Hematopoietic multipotent progenitor cell treated with erythropoietin and hydrocortisone succinate and interleukin-3 and kit ligand, for 8 days (in vitro differentiated cells): ENCODE measurements around the gene NIF3L1.
"Not testable (repeated sequence)": the region's sequence is repeated elsewhere in the genome, so short reads cannot be mapped to it uniquely, and the experiment has no call there.

ENCODE experiments used
- DNase-seq: peaks from one replicate; pipeline ENCODE4 v3.0.0-alpha.2; 2015

NIF3L1 gene

DNA sequence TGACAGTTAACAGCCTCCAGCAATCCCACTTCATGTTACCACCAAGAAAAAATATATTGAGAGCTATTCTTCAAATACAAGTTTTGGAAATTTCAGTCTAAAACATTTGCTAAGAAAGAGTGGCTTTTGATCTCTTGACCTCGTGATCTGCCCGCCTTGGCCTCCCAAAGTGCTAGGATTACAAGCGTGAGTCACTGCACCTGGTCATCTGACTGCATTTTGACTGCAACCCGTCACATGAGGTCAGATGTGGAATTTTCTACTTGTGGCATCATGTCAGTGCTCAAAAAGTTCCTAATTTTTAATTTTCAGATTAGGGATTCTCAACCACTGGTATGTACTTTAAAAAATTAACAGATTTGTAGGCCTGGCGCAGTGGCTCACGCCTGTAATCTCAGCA, 15.6 kb upstream of the NIF3L1 start:
- no peak for DNase-seq

DNA sequence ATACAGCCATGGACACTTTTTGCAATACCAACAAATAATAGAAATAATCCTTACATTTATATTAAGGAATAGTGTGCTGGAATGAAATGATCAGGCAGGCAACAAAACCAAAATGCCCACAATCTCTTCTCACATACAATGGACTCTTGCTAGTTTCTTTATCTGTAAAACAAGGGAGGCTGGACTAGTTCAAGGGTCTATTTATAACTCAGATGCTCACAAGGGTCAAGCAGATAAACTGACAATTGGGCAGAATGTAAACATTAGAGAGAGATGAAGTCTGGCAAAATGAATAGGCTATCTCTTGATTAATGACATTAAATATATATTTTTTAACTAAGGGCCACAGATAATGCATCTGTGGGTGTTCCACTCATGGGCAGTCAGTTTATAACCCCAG, 11.7 kb upstream of the NIF3L1 start:
- DNase-seq = peak; percentile 60

DNA sequence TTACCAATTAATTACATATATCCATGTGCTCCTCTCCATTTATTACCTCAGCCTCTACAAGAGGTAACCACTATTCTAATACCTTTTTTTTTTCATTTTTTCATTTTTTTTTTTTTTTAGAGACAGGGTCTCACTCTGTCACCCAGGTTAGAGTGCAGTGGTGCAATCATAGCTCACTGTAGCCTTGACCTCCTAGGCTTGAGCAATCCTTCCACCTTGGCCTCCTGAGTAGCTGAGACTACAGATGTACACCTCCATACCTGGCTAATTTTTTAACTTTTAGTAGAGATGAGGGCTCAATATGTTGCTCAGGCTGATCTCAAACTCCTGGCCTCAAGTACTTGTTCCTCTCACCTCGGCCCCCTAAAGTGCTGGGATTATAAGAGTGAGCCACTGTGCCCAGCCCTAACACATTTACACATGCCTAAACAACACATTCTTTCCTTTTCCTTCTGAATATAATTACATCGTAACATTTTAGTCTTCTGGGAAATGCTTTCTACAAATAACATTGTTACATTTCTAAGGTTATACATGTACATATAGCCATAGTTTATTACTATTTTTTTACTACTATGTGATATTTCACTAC, 10.8 kb upstream of the NIF3L1 start:
- DNase-seq = no peak

DNA sequence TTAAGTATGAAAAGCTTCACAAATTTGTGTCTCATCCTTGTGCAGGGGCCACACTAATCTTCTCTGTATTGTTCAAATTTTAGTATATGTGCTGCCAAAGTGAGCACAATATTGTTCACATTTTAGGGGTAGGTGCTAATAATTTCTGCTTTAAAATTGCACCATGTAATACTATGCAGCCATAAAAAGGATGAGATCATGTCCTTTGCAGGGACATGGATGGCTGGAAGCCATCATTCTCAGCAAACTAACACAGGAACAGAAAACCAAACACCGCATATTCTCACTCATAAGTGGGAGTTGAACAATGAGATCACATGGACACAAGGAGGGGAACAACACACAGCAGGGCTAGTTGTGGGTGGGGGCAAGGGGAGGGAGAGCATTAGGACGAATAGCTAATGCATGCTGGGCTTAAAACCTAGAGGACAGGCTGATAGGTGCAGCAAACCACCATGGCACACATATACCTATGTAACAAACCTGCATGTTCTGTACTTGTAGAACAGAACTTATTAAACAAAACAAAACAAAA, 7.4 kb upstream of the NIF3L1 start:
- not testable (repeated sequence) for DNase-seq

DNA sequence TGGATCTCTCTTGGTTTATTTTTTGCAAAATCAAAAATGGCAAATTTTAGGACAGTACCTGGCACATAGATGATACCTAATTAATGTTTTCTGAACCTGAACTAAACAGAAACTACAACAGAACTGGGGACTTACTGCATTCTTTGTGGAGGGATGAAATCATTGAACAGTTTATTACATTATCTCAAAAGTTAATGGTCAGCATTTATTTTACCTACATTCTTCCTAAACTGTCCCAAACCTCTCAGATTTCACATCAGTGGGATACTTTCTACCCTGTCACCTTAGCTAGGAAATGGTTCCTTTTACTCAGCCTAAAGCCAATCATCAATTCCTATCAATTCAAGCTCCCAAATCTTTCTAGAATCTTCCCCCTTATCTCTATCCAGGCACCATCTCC, 10.3 kb downstream of the NIF3L1 start:
- no peak for DNase-seq

DNA sequence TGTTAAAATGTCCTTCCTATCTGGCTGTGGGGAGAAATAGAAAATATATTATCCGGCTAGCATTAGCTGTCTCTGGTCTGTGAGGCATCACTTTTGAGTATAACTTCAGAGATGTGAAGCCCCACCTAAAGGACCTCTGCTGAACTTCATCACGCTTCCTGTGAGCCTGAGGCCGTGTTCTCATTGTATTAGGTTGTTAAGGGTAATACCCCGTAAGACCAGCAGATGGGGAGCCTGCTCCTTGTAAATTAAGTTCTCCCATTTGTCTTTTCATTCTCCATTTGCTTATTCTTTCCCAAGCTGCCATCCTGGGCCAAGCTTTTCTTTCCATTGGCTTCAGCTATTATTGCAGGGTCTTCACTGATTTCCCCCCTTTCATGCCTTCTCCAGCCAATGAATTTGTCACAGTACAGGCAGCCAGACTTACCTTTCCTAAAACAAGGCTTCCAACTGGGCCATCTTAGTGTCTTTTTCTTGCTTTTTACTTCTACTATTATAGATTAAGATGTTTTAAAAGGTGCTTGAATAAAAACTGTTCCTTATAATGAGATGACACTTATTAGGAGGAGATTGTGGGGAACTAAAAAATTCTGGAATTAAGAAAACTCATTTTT, 12.4 kb downstream of the NIF3L1 start:
- DNase-seq = peak; percentile 94

DNA sequence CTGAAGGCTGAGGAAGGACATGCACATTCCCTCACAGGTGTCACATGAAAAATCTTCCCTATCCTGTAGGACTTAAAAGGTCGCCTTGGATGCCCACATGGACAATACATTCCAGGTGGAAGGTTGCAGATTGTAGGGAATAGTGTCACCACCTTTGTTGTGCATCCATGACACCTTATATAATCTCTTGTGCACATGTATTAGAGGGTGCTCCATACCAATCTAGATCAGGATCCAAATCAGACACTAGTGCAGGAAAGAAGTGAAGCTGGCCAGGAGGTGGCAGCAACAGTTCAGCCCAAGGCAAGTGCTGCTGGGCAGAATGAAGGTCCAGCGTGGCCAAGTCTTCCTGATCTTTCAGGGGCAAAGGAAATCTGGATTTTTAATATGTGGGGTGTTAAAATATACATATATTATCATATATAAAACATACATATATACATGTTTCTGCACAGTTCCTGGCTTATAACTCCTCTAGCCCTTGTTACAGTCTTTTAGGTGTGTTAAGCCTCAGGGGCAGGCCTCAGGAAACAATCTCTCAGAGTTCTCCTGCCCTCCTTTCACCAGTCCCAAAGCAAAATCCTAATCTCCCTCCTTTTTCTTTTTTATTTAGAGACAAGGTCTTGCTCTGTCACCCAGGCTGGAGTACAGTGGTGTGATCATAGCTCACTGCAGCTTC, 16.6 kb downstream of the NIF3L1 start:
- DNase-seq = peak; percentile 82

DNA sequence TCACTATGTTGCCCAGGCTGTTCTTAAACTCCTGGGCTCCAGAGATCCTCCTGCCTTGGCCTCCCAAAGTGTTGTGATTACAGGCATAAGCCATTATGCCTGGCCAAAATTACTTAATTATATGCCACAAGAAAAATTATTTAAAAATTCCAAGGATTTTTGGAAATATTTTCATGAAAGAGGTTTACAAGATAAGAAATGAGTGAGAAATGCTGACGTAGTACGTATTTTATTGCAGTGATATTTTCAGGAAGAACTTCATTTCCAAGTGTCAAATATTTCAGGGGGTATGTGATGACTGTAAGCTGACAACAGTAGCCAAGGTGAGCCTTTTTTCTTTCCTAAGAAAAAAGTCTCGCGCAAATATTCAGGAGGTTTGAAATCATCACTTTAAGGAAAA, 20.8 kb downstream of the NIF3L1 start:
- no peak for DNase-seq

DNA sequence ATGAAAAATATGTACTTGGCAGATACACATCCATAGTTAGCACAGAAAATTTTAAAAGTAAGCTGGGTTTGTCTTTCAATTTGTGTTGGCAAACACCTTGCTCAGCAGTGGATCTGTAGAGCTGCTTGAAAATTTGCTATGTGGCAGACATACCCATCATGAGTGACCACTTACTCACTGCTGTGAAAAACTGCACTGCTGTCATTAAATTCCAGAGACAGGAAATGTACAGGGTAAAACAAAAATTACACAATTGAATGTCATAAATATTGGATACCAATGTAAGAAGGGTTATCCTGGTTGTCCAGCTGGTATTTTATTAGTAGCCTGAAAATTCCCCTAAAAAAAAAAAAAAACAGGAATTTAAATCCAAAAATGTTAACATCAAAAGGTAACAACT, 24.5 kb downstream of the NIF3L1 start:
- no peak for DNase-seq

DNA sequence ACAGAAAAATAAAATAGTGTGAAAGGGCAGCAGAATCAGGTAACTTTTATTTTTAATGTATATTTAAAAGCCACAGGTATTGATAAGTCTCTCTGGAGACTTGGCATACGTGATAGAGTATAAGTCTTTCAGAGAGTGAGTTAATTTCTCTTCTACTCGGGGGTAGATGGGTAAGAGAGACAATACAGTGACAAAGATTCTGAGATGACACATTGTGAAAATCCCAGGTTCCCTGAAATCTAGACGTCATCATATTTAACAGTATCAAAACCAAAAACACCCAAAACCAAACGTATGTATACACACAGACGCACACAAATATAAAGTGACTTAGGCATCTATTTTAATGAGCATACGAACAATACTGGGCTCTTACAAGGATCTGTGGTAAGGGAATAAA, 33.3 kb downstream of the NIF3L1 start:
- DNase-seq = no peak

DNA sequence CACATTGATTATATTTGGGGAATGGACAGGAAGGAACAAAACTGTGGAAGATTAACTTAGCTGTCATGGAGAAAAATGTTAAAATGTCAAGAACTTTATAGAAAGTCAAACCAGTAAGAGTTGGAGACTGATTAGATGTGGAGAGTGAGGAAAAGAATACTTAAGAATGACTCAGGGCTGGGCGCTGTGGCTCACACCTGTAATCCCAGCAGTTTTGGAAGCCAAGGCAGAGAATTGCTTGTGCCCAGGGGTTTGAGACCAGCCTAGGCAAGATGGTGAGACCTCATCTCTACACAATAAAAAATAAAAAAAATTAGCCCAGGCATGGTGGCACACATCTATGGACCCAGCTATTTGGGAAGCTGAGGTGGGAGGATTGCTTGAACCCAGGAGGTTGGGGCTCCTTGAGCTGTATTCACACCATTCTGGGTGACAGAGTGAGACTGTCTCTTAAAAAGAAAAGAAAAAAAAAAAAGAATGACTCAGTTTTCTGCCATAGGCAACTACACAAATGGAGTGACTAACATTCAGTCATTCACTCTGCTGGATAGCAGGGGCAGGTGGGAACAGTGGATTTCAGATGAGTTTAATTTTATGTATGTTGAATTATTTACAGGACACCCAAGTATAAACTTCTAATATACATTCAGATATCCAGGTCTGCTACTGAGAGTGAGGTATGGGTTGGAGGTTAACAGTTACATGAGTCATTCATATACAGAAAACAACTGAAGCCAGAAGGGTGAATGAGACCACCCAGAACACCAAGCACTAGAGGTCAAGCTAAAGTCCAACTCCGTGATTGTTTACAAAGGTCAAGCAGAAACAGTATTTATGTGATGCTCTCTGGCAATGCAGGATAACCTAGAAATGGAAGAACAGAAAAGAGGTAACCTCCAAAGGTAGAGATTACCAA, 40.4 kb downstream of the NIF3L1 start:
- no peak for DNase-seq

DNA sequence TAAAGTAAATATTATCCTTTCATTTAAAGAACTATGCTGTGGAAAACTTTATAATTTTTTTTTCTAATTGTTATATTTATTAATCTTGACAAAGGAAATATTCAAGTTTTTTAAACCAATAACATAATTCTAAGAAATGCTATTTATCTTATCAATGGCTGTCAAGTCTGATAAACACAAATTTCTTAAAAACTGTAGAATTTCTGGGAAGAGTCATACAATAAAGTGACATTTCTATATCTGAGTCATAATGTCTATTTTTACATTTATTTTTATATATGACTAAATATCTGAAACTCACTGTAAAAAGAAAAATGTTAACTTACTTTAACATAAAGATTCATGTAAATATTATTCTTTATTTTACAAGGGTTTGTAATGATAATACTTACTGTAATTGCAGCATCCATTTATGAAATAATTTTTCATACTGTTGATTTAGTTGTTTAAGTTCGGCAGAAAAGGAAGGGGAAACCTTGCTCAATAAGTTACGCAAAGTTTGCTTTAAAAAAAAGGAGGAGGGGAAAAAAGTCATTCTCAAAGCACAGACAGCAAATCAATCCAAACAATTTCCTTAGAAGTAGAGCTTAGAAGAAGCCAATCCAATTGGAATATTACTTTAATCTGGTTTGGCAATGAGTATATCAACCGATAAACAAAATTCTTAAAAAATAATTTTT, 41.9 kb downstream of the NIF3L1 start:
- DNase-seq = peak; percentile 67

DNA sequence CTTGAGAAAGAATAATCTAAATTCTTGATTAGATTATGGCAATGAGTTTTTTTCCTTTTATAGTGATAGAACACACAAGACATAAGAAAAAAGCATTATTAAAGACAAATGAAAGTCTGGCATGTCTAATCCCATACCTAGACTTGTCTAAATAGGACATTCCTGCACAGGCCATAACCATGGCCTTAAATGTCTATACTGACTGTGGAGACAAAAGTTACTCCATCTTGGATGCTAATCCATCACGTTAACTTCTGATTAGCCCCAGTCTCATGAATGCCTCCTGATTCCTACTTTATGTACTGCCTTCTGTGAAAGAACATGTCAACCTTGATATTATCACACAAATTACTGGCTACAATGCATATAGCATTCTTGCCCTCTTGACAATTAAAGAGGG, 50.7 kb downstream of the NIF3L1 start:
- no peak for DNase-seq

DNA sequence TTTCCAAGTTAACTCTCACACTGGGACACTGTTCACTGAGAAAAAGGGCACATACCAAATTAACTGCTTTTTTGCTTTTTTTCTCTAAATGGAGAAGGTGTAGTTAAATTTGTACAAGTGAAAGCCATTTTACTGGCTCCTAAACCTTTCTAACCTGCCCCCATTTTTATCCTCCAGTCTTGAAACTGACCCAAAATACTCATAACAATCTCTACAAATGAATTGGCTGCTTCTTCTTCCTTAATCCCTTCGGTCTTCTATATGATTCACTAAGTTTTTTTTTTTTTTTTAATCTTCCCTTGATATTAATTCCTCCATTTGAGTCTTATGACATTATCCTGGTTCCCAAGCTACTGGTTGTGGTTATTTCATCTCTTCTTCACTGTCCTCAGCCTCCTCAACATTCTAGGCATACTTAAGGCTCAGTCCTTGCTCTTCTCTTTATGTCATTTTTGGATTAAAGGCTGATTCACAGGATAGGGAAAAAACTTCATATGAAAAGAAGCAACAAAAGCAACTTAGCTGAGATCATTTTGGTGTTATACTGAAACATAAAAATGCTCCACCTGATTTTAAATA, 54.4 kb downstream of the NIF3L1 start:
- DNase-seq = no peak

DNA sequence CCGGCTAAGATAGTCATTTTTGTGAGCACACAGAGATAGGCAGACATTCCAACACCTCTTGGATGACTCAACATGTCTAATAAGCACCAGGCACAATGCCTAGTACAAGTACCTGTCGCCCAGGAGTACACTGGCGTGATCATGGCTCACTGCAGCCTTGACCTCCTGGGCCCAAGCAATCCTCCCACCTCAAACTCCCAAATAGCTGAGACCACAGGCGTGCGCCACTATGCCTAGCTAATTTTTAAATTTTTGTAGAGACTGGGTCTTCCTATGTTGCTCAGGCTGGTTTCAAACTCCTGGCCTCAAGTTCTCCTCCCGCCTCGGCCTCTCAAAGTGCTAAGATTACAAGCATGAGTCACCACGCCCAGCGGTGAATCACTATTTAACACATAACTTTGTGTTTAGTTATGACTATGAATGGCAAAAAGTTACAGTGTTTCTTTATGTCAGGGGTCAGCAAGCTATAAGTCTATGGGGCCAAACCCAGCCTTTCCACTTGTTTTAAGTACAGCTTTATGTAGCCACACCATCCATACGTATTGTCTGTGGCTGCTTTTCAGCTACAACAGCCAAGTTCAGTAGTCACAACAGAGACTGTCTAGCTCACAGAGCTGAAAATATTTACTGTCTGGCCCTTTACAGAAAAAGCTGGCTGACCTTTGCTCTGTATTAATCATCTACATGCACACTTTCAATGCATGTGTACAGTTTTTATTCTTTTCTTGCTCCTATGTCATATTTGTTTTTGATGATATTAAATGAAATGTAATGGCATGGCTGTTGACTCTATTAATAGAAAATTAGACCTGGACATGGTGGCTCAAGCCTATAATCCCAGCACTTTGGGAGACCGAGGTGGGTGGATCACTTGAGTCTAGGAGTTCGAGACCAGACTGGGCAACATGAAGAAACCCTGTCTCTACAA, 55.6 kb downstream of the NIF3L1 start:
- DNase-seq = peak; percentile 42

DNA sequence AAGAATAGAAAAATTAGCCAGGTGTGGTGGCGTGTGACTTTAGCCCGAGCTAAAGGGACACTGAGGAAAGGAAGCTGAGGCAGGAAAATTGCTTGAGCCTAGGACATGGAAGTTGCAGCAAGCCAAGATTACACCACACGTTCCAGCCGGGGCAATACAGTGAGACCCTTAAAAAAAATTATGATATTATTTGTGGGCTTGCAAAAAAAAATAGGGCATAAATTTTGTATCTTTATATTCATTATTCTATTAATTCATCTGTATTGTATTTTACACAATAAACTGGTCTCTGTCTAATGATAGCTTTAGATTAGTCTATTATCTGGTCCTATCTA, 56.2 kb downstream of the NIF3L1 start:
- no peak for DNase-seq

DNA sequence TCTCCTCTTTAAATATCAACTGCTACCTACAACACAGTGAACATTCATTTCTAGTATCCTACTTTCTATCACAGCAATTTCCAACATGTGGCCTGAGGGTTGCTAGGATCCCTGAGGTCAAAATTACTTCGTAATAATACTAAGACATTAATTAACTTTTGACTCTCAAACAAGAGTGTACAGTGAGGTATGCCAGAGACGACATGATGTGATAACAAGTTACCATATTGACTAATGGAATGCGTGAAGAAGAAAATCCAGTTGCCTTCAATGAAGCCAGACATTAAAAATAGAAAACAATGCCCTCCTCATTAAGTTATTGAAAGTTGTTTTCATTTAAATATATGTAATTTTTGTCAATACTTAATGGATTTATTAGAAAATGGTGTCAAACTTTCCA, 61.2 kb downstream of the NIF3L1 start:
- no peak for DNase-seq
